HepG2 (cell line): ENCODE results near the gene RNU5B-1. TPM values are rescaled to one million over a fixed set of nuclear protein-coding genes. Genes with fewer than 3 reads are reported as not detected.

Source experiments
- ATAC-seq: fragments of 200-7000 bp; cut with Tn5 transposase; 3 replicates; pipeline ENCODE4 v1.9.1; 2020; ENCODE audit warnings: mild to moderate bottlenecking, moderate library complexity
- BruUV-seq: library from RNA; stranded (reverse); fragments of 400-500 nt; replicated peaks from 2 replicates; lab custom pipeline; 2021; lab: Mats Ljungman, UMichigan
- CTCF ChIA-PET: fragments of 300-600 bp; formaldehyde crosslinking; extraction: SDS; loops from one replicate; lab custom pipeline; 2021; ENCODE audit warnings: low total read pairs, inconsistent platforms, low intra/inter-chr PET ratio; lab: Yijun Ruan, JAX
- POLR2A ChIA-PET: fragments of 350-600 bp; sonication (Branson Sonifier 250); formaldehyde crosslinking; loops from one replicate; lab custom pipeline; 2020; ENCODE audit warnings: antibody characterized with exemption, inconsistent platforms; lab: Yijun Ruan, JAX
- DNase-seq: peaks from one replicate; pipeline ENCODE4 v3.0.0-alpha.2; 2015; ENCODE audit warnings: low spot score
- FAIRE-seq: peaks from 3 replicates; lab custom pipeline; 2011; peaks lifted over from hg19 to GRCh38; lab: Jason Lieb, UNC
- H2AFZ ChIP-seq: one replicate; pipeline ENCODE4 v1.6.1; 2011; ENCODE audit warnings: low read length, inconsistent platforms
- H3K27ac ChIP-seq: fragments of 300-600 bp; 3 replicates; pipeline ENCODE4 v1.8.0; 2011; ENCODE audit warnings: mixed run types, mild to moderate bottlenecking, mixed read lengths, low read length, inconsistent platforms; ENCODE audit not compliant: insufficient read depth; ENCODE audit errors: extremely low read length
- H3K27me3 ChIP-seq, 2 experiments: fragments of 200-600 bp in 1 of 2; 2 replicates in 1 of 2; 3 replicates in 1 of 2; pipeline versions ENCODE4 v1.6.0 to v1.8.0; 2011; ENCODE audit warnings: low read length in 2 of 2, mild to moderate bottlenecking in 2 of 2, moderate library complexity in 2 of 2, inconsistent platforms in 1 of 2; ENCODE audit not compliant: insufficient read depth in 2 of 2, control insufficient read depth in 1 of 2
- H3K36me3 ChIP-seq, 2 experiments: fragments of 200-600 bp in 1 of 2; replicated peaks in 1 of 2; 2 replicates in 1 of 2; 3 replicates in 1 of 2; pipeline versions ENCODE4 v1.5.1 to v1.8.0; 2011; ENCODE audit warnings: low read length in 2 of 2, inconsistent platforms in 1 of 2; ENCODE audit not compliant: insufficient read depth in 2 of 2, control insufficient read depth in 1 of 2
- H3K4me1 ChIP-seq: 2 replicates; pipeline ENCODE4 v1.5.1; 2012; ENCODE audit warnings: low read length, inconsistent platforms; ENCODE audit not compliant: insufficient read depth
- H3K4me2 ChIP-seq: 2 replicates; pipeline ENCODE4 v1.6.0; 2011; ENCODE audit warnings: low read depth, low read length, inconsistent platforms
- H3K4me3 ChIP-seq, 3 experiments: fragments of 200-600 bp in 1 of 3; sonication (generic), shearing (Covaris generic) in 1 of 3; replicated peaks in 1 of 3; 2 replicates each; pipeline ENCODE4 v1.5.1; 2011 to 2016; ENCODE audit warnings: low read length in 3 of 3, inconsistent platforms in 2 of 3, low read depth in 2 of 3, mild to moderate bottlenecking in 2 of 3, control low read depth in 1 of 3, mixed read lengths in 1 of 3; ENCODE audit not compliant: insufficient read depth in 1 of 3
- H3K79me2 ChIP-seq: one replicate; pipeline ENCODE4 v1.6.1; 2011; ENCODE audit warnings: low read length, inconsistent platforms; ENCODE audit not compliant: insufficient read depth
- H3K9ac ChIP-seq: 2 replicates; pipeline ENCODE4 v1.6.0; 2011; ENCODE audit warnings: mild to moderate bottlenecking, low read depth, low read length, inconsistent platforms; ENCODE audit not compliant: insufficient read depth
- H3K9me3 ChIP-seq: 2 replicates; pipeline ENCODE4 v1.5.1; 2012; ENCODE audit warnings: mild to moderate bottlenecking, low read length
- H4K20me1 ChIP-seq: 2 replicates; pipeline ENCODE4 v1.6.0; 2011; ENCODE audit warnings: inconsistent platforms, mild to moderate bottlenecking, low read length, moderate library complexity; ENCODE audit not compliant: insufficient read depth
- ADNP ChIP-seq: sonication (generic); formaldehyde crosslinking; IDR thresholded peaks from 2 replicates; pipeline ENCODE4 v1.4.0; 2020; ENCODE audit warnings: missing genetic modification reagents
- ATF7-NPFF ChIP-seq: sonication (generic); formaldehyde crosslinking; IDR thresholded peaks from 2 replicates; pipeline ENCODE4 v1.8.1; 2023; ENCODE audit warnings: mild to moderate bottlenecking, low read depth, missing genetic modification reagents, moderate library complexity
- ATM ChIP-seq: fragments of 450-650 bp; IDR thresholded peaks from 2 replicates; pipeline ENCODE4 v1.7.1; 2017; ENCODE audit warnings: mild to moderate bottlenecking, borderline replicate concordance
- FOXP1 ChIP-seq, 2 experiments: fragments of 450-650 bp in 1 of 2; IDR thresholded peaks; 2 replicates each; pipeline ENCODE4 v1.6.1; 2017 to 2018; ENCODE audit warnings: antibody characterized with exemption in 1 of 2
- HDAC1 ChIP-seq: sonication (generic); formaldehyde crosslinking; IDR thresholded peaks from 2 replicates; pipeline ENCODE4 v1.5.1; 2020; ENCODE audit warnings: mild to moderate bottlenecking, missing genetic modification reagents
- KDM5A ChIP-seq: fragments of 200-600 bp; sonication (generic); IDR thresholded peaks from 2 replicates; pipeline ENCODE4 v1.7.0; 2018; ENCODE audit warnings: antibody characterized with exemption, mild to moderate bottlenecking, low read length, borderline replicate concordance
- KDM5B ChIP-seq: sonication (generic); formaldehyde crosslinking; IDR thresholded peaks from 2 replicates; pipeline ENCODE4 v1.4.0; 2020; ENCODE audit warnings: missing genetic modification reagents, mild to moderate bottlenecking, borderline replicate concordance
- LCORL ChIP-seq, 2 experiments: fragments of 450-650 bp in 1 of 2; sonication (generic) in 1 of 2; formaldehyde crosslinking in 1 of 2; IDR thresholded peaks; 2 replicates each; pipeline versions ENCODE4 v1.5.0 to v1.6.1; 2017 to 2020; ENCODE audit warnings: antibody characterized with exemption in 1 of 2, missing genetic modification reagents in 1 of 2
- MYNN ChIP-seq: sonication (generic); formaldehyde crosslinking; IDR thresholded peaks from 2 replicates; pipeline ENCODE4 v1.4.0; 2020; ENCODE audit warnings: mild to moderate bottlenecking, low read depth, missing genetic modification reagents
- POLR2AphosphoS5 ChIP-seq: IDR thresholded peaks from 2 replicates; pipeline ENCODE4 v1.6.1; 2012; ENCODE audit warnings: low read depth, low read length
- TBX3 ChIP-seq: fragments of 450-650 bp; IDR thresholded peaks from 2 replicates; pipeline ENCODE4 v1.6.1; 2017; ENCODE audit warnings: antibody characterized with exemption, mild to moderate bottlenecking, inconsistent platforms, borderline replicate concordance
- UBTF ChIP-seq: sonication (generic); formaldehyde crosslinking; IDR thresholded peaks from 2 replicates; pipeline ENCODE4 v1.4.0; 2020; ENCODE audit warnings: mild to moderate bottlenecking, missing genetic modification reagents
- ZFX ChIP-seq: sonication (generic); formaldehyde crosslinking; IDR thresholded peaks from 2 replicates; pipeline ENCODE4 v1.4.0; 2020; ENCODE audit warnings: mild to moderate bottlenecking, low read depth, missing genetic modification reagents, moderate library complexity
- ZNF501 ChIP-seq: sonication (generic); formaldehyde crosslinking; IDR thresholded peaks from 2 replicates; pipeline ENCODE4 v1.5.1; 2020; ENCODE audit warnings: mild to moderate bottlenecking, moderate library complexity, missing genetic modification reagents
- ZNF749 ChIP-seq: sonication (generic); formaldehyde crosslinking; IDR thresholded peaks from 2 replicates; pipeline ENCODE4 v1.8.0; 2022; ENCODE audit warnings: mild to moderate bottlenecking, missing genetic modification reagents, moderate library complexity, borderline replicate concordance
- ZNF773 ChIP-seq: sonication (generic); formaldehyde crosslinking; IDR thresholded peaks from 2 replicates; pipeline ENCODE4 v1.4.0; 2020; ENCODE audit warnings: missing genetic modification reagents, borderline replicate concordance
- WGBS: methylation state at CpG from one replicate; pipeline ENCODE4 v1.1.6; 2017; ENCODE audit warnings: low lambda C conversion rate; 5-methylcytosine and 5-hydroxymethylcytosine counted together
- in situ Hi-C: cut with HindIII; loops from 2 replicates; pipeline ENCODE4 v1.10.0; 2017; ENCODE audit warnings: low pct_unique_long_range_greater_than_20kb; ENCODE audit not compliant: extremely low pct_ligation_motif_present
- intact Hi-C: fragments of 100-400 bp; cut with micrococcal nuclease; formaldehyde crosslinking; loops from one replicate; pipeline ENCODE4 v1.10.0; 2022; ENCODE audit not compliant: unreplicated experiment
- polyA plus RNA-seq, 8 experiments: library from polyadenylated mRNA; depleted of rRNA in 3 of 8; stranded (reverse) in 7 of 8; unstranded in 1 of 8; fragments of >200 nt; fragmentation: Illumina TruSeq in 4 of 8; extraction: Trizol in 4 of 8; gene quantifications; 2 replicates each; pipeline versions ENCODE4 v1.2.1 to v1.2.3, GENCODE V29; 2011 to 2016; ENCODE audit warnings: low read depth in 4 of 8, missing spikeins in 1 of 8, mixed read lengths in 1 of 8; ENCODE audit not compliant: insufficient read depth in 1 of 8
- total RNA-seq, 5 experiments: library from RNA; depleted of rRNA; stranded (reverse); fragments of >200 nt; fragmentation: Illumina TruSeq; extraction: Trizol; gene quantifications; 2 replicates each; pipeline ENCODE4 v1.2.3, GENCODE V29; 2016; ENCODE audit warnings: low read depth in 1 of 5
- TF ChIP-seq, protein P1 (sequence below): sonication (generic); formaldehyde crosslinking; IDR thresholded peaks from 2 replicates; pipeline ENCODE4 v1.8.0; 2022; ENCODE audit warnings: mild to moderate bottlenecking, missing genetic modification reagents, moderate library complexity
- TF ChIP-seq, protein P2 (sequence below): sonication (generic); formaldehyde crosslinking; IDR thresholded peaks from 2 replicates; pipeline ENCODE4 v1.4.0; 2020; ENCODE audit warnings: missing genetic modification reagents

Gene RNU5B-1
- total and polyA plus RNA-seq, 2 of the 13 experiments (the other 11 are each of a cell fraction or from before 2014, with no cell fraction given), result 1,646 TPM; not detected in 1

GRCh38 chr15:65305150-65305758, 777 bp downstream of the RNU5B-1 start:
- intact Hi-C loops (no loop called here), in situ Hi-C loops (no loop called here)
- Histone ChIP-seq H3K27ac (peak overlapping the region; percentile 91), H3K9ac (peak overlapping the region; percentile 86; the same call in 1 of the 2 replicates), H3K4me1 (peaks cover 42% of the 10 kb centered on the region), H3K79me2 (no peaks in the 10 kb centered on the region), H3K9me3 (no peaks in the 10 kb centered on the region), H3K27me3 (no peaks in the 10 kb centered on the region; a peak in 1 of 5 replicates), H3K36me3 (no peaks in the 10 kb centered on the region), H3K4me3 (peak overlapping the region in 1 of 3 experiments; percentile 23; a peak in 2 of 6 replicates), H2AFZ (no peak overlapping the region), H3K4me2 (peak overlapping the region; percentile 70), H4K20me1 (no peaks in the 10 kb centered on the region)
- BruUV-seq, result no TSS peak
- ATAC-seq (peak; percentile 47), DNase-seq (no peak), FAIRE-seq (no peak)
- CTCF ChIA-PET, result interaction anchor here (1.0 kb wide), 1 partner anchor 116 kb away, joined by 5 read pairs; no protein-coding TSS in a partner anchor
- 22% methylated on average over 14 of the region's 14 CpGs for WGBS
- POLR2A ChIA-PET, result interaction anchor here (0.6 to 2.4 kb wide), 34 partner anchors 8 to 1142 kb away, joined by 3 to 50 read pairs (median 6); partner anchors contain the start of genes CLPX, DPP8, HACD3 and IGDCC3
- TF ChIP-seq HDAC1 (CRISPR knock-in tag) (peak; percentile 44; the same call in 1 of the 2 replicates), KDM5B (CRISPR knock-in tag) (0 out of 2 replicates have a peak, but pooled peaks have one; percentile 4), ZFX (CRISPR knock-in tag) (no peak), ZNF501 (CRISPR knock-in tag) (peak; percentile 24; the same call in 1 of the 2 replicates), TBX3 (peak; percentile 22; the same call in 1 of the 2 replicates), ZNF749 (CRISPR knock-in tag) (no peak), UBTF (CRISPR knock-in tag) (peak; percentile 52), ATF7-NPFF (CRISPR knock-in tag) (peak; percentile 10; the same call in 1 of the 2 replicates), ADNP (CRISPR knock-in tag) (no peak), LCORL (IDR thresholded peaks at IDR 0.05) (no peak), LCORL (CRISPR knock-in tag; IDR thresholded peaks at IDR 0.05) (0 out of 2 replicates have a peak, but pooled peaks have one; percentile 4), ATM (no peak), MYNN (CRISPR knock-in tag) (no peak), KDM5A (0 out of 2 replicates have a peak, but pooled peaks have one; percentile 3), FOXP1 (IDR thresholded peaks at IDR 0.05) (no peak), FOXP1 (CRISPR knock-in tag; IDR thresholded peaks at IDR 0.05) (0 out of 2 replicates have a peak, but pooled peaks have one; percentile 4), ZNF773 (0 out of 2 replicates have a peak, but pooled peaks have one; percentile 29), POLR2AphosphoS5 (no peak)
- TF ChIP-seq, protein P1, sequence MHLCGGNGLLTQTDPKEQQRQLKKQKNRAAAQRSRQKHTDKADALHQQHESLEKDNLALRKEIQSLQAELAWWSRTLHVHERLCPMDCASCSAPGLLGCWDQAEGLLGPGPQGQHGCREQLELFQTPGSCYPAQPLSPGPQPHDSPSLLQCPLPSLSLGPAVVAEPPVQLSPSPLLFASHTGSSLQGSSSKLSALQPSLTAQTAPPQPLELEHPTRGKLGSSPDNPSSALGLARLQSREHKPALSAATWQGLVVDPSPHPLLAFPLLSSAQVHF (CRISPR knock-in tag), result no peak
- TF ChIP-seq, protein P2, sequence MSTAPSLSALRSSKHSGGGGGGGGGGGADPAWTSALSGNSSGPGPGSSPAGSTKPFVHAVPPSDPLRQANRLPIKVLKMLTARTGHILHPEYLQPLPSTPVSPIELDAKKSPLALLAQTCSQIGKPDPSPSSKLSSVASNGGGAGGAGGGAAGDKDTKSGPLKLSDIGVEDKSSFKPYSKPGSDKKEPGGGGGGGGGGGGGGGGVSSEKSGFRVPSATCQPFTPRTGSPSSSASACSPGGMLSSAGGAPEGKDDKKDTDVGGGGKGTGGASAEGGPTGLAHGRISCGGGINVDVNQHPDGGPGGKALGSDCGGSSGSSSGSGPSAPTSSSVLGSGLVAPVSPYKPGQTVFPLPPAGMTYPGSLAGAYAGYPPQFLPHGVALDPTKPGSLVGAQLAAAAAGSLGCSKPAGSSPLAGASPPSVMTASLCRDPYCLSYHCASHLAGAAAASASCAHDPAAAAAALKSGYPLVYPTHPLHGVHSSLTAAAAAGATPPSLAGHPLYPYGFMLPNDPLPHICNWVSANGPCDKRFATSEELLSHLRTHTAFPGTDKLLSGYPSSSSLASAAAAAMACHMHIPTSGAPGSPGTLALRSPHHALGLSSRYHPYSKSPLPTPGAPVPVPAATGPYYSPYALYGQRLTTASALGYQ, result no peak
